DMS53 treated with DMSO at 0.1 percent for 48 hours (cell line): ENCODE results near the gene PSTPIP1.

ENCODE experiments used
- DNase-seq: peaks from one replicate; lab custom pipeline; 2025; ENCODE audit not compliant: unreplicated experiment; lab: John Stamatoyannopoulos, UW

The PSTPIP1 gene

DNA sequence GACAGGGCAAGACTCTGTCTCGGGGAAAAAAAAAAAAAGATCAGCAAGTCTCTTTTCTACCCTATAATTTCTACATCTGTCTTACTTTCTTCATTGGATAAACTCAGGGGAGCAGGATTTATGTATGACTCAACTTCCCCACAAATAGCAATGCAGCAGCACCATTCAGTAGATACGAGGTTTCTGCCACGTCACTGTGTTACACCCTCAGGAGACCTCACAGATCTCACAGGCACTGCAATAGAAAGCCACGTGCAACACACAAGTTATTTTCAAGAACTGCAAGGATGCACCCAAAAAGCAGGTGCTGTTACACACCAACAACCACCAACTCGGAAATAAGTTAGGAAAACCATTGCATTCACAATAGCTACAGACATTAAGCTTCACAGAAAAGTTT is 45.7 kb downstream of the PSTPIP1 start:
- no peak for DNase-seq

DNA sequence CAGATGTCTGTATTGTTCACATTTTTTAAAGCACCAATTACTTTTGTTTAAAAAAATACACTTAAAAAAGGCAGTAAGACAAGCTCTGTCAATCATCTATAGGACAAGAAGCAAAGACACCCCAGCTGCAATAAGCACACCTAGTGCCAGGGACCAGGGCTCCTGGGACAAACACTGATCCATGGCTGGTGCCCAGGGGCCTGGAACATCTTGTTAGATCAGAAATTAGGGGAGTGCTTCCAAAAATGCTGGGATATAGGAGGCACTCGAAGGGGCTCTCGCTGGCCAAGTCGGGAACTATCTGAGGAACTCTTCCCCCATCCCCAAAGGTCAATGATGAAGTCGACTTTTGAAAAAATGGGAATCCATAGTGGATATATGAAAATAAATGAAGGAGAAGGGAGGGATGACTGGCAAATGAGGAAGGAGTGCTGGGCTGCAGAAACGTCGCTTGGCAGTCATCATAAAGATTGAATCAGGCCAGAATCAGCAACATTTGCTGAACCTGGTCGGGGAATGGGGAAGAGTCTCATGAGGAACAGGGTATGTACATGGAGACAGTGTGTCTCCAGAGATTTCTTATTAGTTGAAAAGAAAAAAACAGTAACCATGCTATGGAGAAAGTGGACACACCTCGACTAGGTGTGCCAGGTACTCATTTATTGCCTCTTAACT is 47.5 kb downstream of the PSTPIP1 start:
- DNase-seq = no peak

DNA sequence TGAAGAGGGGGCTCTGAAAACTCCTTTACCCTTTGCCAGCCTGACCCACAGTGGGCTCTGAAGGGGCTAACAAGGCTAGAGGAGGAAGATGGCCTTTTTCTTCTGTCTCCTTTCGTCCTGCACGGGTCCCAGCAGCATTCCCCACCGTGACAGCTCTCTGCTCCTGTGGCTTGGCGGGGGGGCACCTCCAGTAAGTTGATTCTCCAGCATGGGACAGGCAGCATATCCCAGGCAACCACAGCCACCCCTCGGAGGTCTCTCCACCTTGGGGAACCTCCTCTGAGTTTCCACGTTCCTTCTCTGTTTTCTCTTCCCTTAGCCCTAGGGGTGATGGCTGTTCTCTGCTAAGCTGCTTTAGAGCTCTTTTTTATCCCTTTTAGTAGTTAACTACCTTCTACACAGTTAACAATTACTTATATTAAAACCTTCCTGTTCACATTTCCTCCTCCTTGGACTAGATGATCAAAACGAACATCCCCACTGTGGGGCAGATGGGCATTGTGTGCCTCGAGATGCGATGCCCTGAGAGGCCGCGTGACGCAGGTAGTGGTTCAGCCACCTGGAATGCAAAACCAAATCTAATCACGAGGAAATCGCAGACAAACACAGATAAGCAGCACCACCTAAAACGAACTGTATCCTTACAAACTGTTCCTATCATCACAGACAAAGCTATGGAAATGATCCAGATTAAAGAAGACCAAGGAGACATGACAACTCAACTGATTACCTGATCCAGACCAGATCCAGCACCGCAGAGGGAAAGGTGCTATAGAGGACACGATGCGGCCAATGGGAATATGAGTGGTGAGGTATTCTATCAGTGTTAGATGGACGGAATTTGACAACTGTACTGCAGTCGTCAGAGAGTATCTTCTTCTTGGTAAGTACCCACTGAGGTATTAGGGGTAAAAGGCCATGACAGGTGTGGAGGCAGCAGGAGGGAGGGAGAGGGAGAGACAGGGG is 48.3 kb downstream of the PSTPIP1 start:
- no peak for DNase-seq

DNA sequence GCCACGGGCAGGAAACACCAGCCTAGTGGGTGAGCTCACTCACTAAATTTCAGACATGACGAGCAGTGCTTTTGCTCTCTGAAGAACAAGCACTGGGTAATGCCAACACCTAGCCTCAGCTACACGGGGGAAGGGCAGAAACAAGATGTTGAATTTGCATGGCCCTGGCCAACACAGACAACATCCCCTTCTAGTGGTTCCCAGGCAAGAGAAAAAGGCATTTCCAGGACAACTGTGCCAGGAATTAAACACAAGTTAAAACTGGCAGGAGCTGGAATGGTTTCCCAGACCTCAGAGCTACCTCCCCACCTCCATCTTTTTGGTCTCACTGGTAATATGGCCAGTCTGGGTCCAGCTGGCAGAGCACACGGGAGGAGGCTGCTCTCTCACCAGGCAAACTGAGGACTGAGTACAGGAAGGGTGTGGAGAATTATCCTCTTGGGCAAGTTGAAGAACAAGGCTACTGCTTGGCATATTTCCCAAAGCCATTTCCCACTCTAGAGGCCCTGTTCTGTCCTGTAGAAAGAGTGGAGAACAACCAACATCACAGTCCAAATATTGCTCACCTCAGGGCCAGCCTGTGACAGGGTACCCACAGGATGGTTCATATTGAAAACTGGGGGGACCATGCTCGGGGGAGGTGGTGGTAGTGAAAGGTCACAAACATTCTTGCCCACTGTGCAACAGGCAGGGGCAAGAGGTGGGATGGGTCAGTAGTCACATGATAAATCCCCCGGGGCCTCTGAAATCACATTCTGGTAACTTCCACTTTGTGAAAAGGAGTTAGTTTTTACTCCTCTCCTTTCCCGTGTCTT is 49.5 kb downstream of the PSTPIP1 start:
- no peak for DNase-seq

DNA sequence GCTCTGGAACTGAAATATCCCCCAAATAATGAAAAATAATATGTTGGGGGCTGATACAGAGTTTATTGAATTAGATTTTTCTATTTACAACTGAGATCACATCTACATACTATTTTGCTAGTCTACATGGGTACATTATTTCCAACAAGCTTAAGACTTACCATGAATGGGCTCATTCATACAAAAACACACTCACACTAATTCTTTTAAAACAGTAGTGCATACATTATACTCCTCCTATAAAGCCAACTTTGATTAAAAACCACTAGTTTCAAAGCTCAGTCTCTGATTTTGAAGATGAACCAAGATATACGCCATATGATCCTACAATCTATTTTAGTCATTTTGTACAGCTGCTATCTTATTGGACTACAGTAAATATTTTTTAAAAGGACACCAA is 51.1 kb downstream of the PSTPIP1 start:
- DNase-seq = no peak

DNA sequence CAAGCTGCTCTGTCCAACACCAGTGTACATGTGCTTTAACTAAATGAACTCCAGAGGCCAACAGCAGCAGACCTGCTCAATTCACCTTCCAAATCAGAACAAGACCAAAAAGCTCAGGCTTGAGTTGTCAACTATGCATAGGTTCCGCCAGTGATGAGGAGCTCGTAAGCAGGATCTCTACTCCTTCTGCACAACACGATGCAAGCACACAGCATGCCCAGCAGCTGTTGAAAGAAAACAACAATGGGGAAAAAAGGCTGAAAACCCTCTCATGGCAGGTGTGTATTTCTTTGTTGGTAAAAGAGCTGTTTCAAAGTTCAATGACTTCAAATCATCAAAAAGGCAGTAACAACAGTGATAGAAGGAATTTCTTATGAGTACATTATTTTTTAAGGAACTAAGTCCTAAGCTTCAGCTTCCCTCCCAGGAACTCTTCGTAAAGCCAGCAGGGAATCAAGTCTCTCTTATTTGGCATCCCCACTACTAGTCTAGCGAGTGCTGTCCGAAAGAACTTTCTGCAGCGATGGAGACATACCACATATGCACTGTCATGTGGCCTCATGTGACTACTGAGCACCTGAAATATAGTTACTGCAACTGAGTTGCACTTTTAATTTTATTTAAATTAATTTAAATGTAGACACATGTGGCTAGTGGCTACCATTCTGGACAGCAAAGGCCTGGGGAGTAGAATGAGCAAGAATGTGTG is 51.9 kb downstream of the PSTPIP1 start:
- DNase-seq = no peak

DNA sequence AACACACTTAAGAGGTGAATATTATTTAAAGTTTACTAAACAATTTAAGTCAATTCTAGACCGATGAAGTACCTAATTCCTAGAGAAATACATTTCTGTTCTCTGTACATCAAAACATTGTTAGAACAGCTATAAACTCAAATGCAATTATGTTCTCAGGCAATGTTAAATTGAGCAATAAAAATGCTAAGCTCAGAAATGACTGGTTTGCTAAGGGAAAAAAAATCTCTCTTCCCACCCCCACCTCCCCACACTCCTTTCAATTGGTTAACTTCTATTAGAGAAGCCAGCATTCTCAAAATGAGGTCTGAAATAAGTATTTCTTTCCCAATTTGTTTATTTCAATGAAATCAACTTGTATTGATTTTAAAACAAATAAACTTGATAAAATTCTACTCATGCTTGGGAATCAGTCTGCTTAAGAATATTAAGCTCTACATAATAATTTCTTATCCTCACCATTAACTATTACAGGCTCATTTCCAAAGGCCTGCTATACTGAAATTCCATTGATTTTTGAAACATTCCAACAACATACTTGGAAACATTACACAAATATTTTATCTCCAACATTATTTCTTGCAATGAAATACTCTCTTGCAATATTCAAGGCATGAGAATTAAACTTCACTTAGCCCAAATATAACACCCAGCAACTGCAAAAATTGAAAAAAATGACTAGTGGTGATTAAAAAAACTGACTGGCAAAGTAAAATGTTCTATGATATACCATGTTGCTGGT is 53.4 kb downstream of the PSTPIP1 start:
- no peak for DNase-seq

DNA sequence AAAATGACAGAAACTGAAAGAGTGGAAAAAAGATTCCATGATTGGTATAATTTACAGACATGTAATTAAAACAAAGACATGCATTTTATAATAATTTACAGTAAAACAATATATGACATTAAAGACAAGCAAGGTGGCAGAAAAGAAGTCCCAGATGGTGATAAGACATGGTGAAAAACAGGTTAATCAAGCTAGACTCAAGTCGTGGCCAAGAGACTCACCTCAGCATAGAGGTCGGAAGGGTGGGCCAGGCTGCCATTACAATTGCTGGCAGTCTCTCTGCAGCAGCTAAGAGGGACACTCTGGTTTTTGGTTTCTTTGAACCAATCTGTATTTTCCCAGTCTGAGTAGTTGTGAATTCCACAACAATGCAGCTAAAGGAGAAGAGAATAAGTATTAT is 57.6 kb downstream of the PSTPIP1 start:
- no peak for DNase-seq

DNA sequence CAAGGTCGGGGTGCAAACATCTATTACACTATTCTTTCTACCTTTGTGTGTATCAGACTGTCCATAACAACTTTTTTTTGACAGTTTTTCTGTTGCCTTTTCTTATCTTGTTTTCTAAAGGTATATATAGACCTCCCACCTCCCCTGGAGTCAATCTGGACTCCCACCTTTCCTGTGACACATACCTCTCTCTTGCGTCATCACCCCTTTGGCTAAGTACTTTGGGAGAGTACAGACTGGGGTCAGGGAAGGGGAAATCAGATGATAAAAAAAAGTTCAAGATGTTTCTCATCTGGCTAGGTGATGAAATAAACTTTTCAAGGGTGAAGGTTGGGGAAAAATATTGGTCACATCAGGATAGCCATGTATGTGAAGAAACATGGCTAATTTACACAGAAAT is 58.8 kb downstream of the PSTPIP1 start:
- no peak for DNase-seq

DNA sequence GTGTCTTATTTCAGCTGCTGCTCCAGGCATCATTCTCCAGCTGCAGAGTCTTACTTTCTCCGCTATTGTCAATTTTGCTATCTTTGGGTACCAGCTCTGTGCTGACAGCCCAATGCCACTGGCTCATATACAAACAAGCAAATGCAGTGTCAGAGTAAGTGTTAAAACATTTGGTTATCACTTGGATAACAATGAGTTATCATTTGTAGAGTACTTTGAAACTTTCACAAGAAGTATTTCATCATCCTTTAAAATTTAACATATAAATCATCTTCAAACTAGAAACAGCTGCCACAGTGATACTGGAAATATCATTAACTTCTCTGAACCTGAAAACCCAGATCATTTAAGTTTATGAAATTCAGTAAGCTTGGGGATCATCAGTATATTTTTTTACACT is 62.1 kb downstream of the PSTPIP1 start:
- no peak for DNase-seq

DNA sequence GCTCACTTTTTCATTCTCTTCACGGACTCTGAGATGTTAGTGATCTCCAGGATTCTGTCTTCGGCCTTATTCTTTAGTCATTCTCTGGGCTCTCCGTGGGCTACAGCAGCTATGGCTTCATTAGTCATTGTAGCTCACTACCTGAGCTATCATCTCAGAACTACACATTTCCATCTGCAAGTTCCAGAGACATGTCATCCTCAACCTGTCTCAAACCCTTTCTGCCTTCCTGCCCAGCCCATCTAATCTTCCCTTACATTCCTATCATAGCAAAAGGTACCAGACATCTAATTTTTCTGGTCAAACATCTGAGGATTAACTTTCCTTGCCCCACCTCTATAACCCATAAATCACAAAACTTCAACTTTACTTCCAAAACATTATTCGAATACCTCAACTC is 62.8 kb downstream of the PSTPIP1 start:
- no peak for DNase-seq

DNA sequence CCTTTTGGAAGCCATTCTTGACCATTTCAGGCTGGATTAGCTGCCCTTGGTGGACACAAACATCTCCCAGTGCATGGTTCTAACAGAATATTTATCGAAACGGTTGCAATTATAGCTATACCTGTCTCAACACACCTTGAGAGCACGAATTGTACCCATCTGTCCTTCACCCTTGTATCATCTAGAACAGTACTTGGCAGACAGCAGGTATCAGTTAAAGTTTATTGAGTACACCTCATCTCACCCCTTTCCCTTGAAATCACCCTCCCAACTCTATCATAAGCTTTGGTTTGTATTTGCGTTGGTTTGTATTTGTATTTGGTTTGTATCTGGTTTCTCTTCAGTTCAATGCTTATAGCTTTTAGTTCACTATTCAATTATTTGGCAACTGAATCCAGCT is 63.5 kb downstream of the PSTPIP1 start:
- DNase-seq = no peak

DNA sequence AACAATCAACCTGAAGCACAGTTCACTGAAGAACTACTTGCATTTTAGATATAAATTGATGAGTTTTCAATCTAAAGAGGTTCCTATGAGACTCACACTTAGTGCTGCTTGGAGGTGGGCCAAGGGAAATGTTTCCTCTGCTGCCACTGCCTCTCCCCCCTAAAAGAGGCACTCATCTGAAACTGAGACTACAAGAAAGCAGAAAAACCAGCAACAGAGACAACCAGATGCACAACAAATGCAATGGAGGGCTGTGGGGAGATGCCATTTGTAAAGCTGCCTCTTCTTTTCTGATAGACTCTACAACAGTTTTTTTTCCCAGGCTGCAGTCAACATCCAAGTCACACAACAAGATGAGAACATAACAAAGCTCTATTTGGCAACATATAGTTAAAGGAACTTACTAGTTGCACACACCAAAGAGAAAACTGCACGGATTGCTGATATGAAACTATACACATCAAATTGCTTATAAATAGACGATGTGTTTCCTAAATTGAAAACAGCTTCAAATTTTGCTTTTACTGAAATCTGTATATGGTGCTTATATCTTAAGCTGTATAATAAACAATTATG is 64.9 kb downstream of the PSTPIP1 start:
- DNase-seq = no peak

DNA sequence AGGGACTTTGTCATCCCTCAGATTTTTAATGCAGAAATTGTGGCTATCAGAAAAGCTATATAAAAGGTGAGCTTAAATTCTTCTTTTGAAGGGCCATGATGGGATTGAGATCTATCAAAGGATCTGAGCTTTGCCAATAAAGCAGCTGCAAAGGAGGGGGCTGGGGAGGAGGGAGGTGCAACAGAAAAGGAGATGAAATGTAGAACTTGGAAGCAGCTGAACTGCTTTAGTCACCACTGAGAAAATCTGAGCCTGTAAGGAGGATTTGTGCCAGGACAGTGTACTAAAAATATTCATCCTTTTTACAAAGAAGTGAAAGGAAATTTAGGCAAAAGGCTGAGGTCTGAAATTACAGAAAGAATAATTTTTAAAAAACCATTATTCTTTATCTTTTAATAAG is 65.6 kb downstream of the PSTPIP1 start:
- no peak for DNase-seq

DNA sequence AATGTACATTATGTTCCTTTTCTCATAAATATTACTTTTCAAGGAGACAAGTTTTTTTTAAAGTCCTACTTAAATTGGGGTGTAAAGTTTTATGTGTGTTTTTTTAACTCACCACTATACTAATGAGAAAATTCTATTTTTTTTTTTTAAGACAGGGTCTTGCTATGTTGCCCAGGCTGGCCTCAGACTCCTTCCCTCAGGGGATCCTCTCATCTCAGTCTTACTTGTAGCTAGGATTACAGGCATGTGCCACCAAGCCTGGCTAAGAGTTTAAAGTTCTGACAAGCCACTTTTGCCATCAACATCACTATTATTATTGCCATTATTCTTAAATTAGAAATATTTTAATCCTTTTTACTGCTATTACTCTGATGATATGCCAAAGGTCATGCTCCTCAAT is 68.3 kb downstream of the PSTPIP1 start:
- DNase-seq = no peak

DNA sequence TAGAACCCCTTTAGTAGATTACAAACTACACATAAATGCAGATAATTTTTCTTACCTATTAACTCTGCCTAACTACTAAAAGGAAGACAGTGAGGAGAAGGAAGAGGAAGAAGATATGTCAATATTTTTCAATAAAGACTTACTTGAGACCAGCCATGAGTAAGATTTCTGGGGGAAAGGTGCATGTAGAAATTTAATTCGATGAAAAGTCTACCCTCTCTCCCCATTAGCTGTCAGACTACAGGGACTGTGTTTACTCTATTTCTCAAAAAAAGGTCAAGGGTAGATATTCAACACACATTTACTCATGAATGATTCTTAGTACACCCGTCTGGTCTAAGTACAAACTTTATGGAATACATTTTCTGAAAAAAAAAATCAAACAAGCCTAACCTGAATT is 69.1 kb downstream of the PSTPIP1 start:
- no peak for DNase-seq

DNA sequence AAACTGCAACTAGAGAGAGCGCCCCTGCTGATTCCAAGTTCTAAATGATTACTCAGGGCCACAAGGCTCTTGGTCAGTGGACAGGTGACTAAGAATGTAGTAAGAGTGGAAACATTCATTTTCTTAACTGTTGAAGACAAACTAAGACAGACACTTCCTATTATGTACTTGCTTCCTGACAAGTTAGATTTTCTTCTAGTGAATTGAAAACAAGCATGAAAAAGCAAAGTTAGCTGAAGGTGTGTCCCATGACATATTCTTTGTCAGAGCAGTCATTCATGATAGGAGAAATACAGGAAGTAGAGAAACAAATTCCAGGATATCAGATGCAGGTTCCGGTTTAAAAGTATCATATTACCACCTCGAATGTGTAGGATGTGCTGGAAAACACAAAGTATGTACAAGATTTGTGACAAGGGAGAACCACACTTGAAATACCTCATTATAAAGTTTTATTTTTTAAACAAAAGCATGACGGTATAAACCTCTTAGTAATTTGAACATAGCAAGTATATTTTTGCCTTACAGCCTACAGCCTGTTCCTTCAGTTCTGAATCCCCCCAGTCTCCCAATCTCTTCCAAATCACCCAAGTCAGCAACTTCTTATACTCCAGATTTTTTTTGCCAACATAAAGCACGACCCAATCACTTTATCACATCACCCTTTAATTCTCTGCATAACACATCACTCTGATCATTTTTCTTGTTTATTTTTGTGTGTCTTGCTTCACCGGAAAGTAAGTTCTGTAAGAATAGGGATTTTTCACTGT is 69.8 kb downstream of the PSTPIP1 start:
- DNase-seq = no peak

DNA sequence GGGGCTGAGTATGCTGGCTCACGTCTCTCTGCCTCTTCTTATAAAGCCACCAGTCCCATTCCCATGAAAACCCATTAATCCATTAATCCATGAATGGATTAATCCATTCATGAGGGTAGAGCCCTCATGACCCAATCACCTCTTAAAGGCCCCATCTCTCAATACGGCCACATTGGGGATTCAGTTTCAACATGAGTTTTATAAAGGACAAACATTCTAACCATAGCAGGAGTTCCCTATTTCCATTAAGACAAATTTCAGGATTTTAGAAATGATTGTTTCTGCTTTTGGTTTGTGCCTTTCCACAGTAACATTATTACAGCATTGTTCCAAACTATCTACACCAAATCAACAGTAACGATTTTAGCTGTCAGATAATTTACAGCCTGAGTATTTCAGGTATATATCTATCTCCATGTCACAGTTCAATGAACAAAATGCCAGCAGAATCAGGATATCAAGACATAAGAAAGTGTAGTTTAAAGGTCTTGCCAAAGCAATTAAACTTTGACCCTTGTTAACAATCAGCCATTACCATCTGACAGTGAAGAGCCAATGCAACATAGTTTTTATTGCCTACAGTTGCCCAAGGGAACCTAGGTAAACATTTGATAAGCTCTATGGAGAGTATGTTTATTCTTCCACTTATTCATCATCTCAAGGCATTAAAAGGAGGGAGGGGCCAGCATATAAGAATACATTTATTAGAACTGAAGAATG is 72.2 kb downstream of the PSTPIP1 start:
- no peak for DNase-seq
